ENCODE results near the gene KDM2B.

GRCh38 chr12:121562488-121562887, 18.3 kb downstream of the KDM2B start:
- TF ChIP-seq CTCF (IDR thresholded peaks at IDR 0.05; ENCODE audit: low read depth, low read length, poor library complexity, severe bottlenecking): no peak
- no peak for TF ChIP-seq EZH2phosphoT487 (IDR thresholded peaks at IDR 0.05; ENCODE audit: borderline replicate concordance, low read length)

Measured in DOHH2 (cell line).